ENCODE data around the gene EGR1.

The EGR1 gene

DNA sequence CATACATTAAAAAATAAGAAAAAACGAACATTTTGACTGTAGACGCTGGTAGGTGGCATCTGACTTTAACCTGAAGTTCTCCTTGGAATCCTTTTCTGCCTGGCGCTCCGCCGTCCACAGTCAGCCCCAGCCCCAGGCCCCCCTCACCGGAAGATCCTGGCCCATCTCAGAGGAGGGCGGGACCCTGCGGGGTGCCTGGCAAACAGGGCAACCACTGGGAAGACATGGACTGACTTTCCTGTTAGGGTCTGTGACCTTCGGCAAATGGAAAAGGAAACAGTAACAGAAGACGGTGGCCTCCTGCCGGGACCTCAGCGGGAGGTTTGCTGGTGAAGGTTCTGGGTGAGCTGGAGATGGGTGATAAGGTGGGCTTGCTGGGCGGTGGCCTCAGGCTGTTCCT is 11.7 kb upstream of the EGR1 start:
- no peak for DNase-seq (ENCODE audit: low read depth in 3 of 3)

DNA sequence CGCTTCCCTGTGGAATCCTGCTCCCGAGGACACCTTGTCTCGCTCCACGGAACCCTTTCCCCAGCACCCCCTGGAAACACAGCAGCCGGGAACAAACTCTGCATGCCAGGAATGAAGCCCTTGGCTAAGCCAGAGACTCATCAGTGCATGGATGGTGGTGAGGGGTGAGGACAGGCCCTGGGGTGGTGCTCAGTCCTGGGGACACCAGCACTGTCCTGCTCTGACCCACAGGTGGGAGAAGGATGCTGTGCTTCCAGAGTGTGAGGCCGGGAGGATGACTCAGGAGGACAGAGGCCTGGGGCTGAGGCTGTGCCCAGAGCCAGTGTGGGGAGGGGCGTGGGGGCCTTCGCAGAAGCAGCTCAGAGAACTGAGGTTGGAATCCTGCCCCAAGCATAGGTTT is 11.2 kb upstream of the EGR1 start:
- DNase-seq (ENCODE audit: low read depth in 3 of 3), result no peak

DNA sequence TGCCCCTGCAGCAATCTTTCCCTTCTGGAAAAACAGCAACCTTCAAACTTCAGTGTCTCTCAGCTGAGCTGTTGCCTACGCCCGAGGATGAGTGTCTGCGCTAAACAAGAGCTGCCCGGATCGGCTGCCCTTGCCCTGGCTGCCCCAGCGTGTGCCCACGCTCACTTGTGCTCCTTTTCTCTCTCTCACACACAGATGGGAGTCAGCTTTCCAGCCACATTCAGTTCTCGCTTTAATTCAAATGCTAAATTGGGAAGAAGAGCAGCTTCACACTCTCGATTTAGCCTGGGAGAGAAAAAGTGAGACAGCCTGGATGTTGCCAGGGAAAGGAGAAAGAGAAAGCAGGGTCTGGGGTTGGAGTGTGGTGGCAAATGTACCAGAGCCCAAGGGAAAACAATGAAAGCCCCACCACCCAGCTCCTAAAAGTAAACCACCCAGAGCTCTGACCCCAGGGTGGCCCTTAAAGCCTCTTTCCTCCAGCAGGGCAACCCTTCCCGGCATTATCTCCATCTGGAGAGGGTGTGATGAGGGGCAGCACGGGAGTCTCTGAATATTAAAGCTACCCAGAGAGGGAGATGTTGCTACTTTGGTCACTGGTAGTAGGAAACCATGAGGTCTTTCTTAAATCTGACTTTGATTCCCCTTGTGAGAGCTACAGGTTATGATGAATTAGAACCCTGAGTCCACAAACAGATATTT is 9.9 kb upstream of the EGR1 start:
- no peak for DNase-seq (ENCODE audit: low read depth in 3 of 3)

DNA sequence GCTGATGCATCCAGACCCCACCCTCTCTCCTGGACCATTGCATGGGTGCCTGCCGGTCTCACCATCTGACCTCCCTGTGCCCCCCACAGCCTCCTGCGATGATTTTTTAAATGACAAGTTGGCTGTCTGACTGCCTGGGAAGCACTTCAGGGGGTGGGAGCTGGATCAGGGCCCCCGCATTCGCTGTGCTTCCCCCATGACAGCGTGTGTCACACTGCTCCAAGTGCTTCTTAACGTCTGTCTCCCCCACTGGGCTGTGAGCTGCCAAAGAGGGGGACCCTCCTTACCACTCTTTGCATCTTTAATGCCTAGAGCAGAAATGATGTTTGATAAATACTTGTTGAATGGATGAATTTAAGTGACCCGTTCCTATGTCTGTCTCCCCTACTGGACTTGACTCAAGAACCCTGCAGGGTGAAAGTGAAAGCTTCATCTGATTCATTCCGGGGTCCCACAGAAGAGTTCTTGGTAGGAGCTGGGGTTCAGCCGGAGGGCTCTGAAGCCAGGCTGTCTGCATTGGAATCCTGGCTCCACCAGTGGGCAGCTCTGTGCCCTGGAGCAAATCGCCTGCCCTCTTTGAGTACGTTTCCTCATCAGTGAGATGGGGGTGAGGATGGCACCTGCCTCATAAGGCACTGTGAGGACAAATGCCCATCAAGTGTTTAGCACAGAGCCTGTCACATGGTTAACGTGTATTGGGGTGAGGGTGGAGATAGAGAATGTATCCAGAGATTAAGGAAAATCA is 7.6 kb upstream of the EGR1 start:
- no peak for DNase-seq (ENCODE audit: low read depth in 3 of 3)

DNA sequence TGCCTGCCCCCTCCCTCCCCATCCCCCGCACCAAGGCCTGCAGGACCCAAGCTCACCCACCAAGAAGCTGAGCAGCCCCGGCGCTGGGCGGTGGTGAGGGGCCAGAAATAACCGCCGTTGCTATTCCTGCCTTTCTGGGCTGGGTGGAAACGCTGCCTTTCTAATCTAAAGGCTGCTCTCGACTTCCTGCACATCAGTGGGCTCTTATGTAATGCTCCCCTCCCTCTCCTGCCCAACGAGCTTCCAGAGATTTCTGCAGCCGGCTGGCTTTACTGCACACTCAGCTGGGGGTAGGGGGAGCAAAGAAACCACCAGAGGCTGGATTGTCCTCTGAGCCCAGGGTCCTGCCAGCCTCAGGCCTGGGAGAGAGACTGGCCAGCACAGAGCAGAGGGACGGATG is 6.9 kb upstream of the EGR1 start:
- no peak for DNase-seq (ENCODE audit: low read depth in 3 of 3)

DNA sequence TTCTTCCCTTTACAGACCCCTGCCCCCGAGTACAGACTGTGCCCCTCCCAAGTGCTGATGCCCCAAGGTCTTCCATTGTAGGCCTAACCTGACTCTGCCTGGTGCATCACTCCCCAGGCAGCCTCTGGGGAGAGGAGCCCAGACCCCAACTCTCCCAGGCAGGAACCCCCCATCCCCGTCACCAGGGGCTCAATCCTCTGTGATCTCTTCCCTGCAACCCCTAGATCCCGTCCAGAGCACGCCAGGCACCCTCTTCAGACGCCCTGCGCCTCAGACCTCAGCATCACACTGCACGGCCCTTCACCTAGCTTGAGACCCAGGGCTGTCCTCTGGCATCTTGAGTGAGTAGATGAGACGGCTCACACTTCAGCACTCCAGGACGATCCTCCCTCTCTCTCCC is 6.4 kb upstream of the EGR1 start:
- no peak for DNase-seq (ENCODE audit: low read depth in 3 of 3)

DNA sequence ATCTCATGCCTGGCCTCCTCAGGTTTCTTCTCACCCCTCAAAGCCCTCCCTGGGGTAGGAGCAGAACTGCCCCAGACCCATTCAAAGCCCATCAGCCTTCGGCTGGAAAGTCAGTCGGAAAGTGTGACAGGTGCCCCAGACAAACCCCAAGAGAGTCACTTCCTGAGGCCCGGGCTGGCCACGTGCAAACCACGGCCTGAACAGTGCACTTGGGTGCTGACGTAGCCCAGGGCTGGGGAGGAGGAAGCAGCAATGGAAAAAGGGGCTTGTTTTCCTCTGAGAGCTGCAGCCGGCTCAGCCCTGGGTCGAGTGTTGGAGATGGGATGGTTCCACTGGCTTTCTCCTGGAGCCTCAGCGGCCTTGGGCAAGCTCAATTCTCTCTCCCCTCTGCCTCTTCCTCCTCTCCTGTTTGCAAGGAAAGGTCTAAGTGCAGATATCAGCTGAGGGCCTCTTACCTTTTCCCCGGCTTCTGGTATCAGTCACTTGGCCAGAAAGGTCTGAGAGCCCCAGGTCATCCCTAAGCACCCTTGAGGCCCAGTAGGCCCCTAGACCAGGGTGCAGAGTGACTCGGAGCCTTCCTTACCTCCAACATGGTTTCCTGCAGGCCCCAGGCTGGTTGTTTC is 5.9 kb upstream of the EGR1 start:
- peak; percentile 69 to 90 (median 75) for DNase-seq (ENCODE audit: low read depth in 3 of 3)

DNA sequence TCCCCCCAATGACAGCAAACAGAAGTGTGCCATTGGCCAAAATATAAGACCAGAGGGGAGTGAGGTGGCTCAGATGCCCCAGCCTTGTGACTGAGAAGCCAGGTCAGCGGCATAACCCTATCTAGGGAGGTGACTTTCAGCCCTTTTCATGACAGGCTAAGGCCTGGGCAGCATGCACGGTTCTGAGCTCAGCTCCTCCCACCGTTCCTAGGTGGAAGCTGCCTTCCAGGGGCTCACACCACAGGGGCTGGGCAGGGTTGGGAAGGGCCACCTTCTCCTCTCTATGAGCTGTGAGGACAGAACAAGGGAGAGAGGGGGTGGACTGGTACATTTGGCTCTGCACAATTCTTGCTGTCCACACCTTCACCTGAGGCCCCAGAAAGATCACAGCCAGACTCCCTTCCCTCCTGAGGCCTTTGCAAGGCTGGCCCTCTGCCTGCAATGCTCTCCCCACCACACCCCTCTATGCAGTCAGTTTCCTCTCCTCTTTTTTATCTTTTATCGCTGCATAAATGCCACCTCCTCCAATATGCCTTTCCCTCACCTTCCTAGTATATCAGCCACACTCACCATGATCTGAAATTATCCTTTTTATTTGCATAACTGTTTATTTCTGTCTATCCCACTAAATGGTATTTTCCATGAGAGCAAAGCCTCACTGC is 5.1 kb upstream of the EGR1 start:
- DNase-seq (ENCODE audit: low read depth in 3 of 3), result no peak

DNA sequence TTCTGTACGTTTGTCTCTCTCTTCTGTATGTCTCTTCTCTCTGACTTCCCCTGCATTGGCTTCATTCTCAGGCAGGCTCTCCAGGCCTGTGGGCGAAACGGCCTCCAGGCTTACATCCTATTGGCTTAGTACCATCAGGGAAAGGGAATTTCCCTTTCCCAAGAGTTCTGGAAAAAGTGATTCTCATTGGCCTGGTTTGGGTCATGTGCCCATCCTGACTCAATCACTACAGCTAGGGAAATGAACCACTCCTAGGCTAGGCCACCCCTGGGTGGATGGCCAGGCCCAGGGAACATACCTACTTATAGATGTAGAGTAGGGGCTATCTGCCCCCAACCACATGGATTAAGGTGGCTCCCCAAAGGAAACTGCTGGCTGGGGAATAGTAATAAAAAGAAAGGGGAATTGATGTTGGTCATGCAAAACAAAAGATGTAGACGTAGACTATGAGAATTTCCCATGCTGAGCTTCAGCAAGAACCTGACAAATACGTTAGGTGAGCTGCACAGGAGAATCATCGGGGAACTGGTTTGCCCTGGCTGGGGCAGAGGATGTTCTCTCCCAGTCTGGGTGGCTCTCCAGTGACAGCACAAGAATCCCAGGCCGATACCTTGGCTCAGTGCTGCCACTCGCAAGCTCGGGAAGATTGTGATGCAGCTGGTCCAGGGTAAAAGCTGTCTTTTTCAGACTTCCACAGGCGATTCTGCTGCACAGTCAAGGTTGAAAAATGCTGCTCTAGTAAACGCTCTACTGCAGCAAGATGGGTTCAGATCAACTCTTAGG is 3.7 kb upstream of the EGR1 start:
- DNase-seq (ENCODE audit: low read depth in 3 of 3), result no peak

DNA sequence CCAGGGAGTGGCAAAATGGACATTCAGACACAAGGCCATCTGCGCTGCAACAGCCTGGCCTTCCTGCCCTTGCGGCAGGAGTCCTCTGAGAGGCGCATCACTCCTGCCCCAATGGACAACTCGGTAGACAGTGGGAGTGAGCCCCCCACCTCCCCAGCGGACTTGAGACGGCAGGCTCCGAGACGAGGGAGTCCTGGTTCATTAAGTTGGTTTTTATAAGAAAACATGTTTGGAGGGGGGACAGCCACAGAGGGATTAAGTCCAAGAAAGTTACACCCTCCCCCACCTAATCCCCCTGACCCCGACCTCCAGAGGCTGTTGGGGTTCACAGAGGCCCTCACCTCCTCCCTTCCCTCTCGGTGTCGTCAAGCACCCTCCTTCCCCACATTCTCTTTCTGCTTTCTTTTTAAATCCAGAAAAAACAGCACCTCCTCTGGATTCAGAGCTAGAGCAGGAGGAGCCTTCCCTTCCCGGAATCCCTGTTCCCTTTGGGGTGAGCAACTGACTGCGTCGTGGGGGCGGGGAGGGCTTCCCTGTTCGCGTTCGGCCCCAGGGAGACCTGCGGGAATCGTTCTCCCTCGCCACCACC is 1.8 kb upstream of the EGR1 start:
- DNase-seq (ENCODE audit: low read depth in 3 of 3), result no peak

DNA sequence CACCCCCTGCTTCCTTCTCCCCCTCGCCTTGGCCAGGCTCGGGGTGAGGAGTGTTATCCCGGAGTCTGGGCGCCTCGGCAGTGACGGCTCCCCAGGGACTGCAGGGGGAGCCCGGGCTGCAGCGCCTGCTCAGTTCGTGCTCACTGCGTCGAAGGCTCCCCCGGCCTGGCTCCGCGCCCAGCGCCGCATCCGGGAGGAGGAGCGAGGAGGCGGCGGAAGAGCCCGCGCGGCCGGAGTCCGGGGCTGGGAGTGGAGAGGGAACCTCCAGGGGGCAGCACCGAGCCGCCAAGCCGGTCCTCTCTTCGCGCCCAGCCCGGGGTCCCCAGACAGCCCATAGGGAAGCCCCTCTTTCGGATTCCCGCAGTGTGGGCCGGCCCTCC is 1.3 kb upstream of the EGR1 start:
- peak; percentile 82 to 92 (median 84) for DNase-seq (ENCODE audit: low read depth in 3 of 3)

DNA sequence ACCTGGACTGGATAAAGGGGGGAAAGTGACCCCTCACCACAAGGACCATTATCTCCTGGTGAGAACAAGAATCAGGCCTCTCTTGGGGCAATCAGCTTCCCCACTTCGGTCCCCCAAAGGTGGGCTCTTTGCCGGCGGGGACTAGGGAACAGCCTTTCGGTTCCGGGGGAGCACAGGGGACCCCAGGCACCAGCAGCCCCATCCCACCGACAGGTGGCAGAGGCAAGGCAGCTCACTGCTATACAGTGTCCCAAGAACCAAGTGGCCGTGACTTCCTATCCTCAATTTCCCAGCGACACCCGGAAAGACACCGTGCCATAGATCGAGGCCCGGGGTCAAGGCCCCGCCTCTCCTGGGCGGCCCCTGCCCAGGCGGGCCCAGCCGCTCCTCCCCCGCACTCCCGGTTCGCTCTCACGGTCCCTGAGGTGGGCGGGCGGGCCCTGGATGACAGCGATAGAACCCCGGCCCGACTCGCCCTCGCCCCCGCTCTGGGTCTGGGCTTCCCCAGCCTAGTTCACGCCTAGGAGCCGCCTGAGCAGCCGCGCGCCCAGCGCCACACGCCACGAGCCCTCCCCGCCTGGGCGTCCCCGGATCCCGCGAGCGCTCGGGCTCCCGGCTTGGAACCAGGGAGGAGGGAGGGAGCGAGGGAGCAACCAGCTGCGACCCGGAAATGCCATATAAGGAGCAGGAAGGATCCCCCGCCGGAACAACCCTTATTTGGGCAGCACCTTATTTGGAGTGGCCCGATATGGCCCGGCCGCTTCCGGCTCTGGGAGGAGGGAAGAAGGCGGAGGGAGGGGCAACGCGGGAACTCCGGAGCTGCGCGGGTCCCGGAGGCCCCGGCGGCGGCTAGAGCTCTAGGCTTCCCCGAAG is 655 bp upstream of the EGR1 start:
- peak; percentile 95 to 96 (median 95) for DNase-seq (ENCODE audit: low read depth in 3 of 3)

DNA sequence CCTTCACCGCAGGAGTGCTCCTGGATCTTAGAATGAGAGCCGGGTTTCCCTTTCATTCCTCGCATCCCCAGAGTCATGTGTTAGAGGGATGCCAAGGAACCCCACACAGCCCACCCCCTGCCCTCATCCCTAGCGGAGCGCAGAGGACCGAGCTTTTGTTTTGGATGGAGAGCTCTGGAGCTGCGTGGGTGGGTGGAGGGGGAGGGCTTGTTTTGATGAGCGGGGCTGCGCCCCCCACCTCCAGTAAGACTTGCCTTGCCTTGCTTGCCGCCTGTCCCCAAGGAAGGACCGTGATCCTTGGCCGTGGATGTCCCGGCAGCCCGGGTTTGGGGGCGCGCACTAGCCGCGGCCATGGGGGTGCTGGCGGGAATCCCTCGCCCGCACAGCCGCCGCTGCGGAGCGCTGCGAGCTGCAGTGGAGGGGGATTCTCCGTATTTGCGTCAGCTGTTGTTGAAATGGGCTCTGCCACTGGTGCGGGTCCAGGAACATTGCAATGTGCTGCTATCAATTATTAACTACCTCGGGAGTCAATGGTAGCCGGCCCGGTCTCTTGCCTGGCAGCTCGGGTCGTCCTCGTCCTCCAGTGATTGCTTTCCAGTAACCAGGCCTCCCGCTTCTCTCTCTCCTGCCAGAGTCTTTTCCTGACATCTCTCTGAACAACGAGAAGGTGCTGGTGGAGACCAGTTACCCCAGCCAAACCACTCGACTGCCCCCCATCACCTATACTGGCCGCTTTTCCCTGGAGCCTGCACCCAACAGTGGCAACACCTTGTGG is 1.0 kb downstream of the EGR1 start:
- DNase-seq (ENCODE audit: low read depth in 3 of 3), result no peak

DNA sequence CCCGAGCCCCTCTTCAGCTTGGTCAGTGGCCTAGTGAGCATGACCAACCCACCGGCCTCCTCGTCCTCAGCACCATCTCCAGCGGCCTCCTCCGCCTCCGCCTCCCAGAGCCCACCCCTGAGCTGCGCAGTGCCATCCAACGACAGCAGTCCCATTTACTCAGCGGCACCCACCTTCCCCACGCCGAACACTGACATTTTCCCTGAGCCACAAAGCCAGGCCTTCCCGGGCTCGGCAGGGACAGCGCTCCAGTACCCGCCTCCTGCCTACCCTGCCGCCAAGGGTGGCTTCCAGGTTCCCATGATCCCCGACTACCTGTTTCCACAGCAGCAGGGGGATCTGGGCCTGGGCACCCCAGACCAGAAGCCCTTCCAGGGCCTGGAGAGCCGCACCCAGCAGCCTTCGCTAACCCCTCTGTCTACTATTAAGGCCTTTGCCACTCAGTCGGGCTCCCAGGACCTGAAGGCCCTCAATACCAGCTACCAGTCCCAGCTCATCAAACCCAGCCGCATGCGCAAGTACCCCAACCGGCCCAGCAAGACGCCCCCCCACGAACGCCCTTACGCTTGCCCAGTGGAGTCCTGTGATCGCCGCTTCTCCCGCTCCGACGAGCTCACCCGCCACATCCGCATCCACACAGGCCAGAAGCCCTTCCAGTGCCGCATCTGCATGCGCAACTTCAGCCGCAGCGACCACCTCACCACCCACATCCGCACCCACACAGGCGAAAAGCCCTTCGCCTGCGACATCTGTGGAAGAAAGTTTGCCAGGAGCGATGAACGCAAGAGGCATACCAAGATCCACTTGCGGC is 1.8 kb downstream of the EGR1 start:
- peak in 1 of 3 experiments; percentile 9 for DNase-seq (ENCODE audit: low read depth in 3 of 3)

DNA sequence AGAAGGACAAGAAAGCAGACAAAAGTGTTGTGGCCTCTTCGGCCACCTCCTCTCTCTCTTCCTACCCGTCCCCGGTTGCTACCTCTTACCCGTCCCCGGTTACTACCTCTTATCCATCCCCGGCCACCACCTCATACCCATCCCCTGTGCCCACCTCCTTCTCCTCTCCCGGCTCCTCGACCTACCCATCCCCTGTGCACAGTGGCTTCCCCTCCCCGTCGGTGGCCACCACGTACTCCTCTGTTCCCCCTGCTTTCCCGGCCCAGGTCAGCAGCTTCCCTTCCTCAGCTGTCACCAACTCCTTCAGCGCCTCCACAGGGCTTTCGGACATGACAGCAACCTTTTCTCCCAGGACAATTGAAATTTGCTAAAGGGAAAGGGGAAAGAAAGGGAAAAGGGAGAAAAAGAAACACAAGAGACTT is 2.4 kb downstream of the EGR1 start:
- no peak for DNase-seq (ENCODE audit: low read depth in 3 of 3)

DNA sequence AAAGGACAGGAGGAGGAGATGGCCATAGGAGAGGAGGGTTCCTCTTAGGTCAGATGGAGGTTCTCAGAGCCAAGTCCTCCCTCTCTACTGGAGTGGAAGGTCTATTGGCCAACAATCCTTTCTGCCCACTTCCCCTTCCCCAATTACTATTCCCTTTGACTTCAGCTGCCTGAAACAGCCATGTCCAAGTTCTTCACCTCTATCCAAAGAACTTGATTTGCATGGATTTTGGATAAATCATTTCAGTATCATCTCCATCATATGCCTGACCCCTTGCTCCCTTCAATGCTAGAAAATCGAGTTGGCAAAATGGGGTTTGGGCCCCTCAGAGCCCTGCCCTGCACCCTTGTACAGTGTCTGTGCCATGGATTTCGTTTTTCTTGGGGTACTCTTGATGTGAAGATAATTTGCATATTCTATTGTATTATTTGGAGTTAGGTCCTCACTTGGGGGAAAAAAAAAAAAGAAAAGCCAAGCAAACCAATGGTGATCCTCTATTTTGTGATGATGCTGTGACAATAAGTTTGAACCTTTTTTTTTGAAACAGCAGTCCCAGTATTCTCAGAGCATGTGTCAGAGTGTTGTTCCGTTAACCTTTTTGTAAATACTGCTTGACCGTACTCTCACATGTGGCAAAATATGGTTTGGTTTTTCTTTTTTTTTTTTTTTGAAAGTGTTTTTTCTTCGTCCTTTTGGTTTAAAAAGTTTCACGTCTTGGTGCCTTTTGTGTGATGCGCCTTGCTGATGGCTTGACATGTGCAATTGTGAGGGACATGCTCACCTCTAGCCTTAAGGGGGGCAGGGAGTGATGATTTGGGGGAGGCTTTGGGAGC is 3.1 kb downstream of the EGR1 start:
- DNase-seq (ENCODE audit: low read depth in 3 of 3), result no peak

DNA sequence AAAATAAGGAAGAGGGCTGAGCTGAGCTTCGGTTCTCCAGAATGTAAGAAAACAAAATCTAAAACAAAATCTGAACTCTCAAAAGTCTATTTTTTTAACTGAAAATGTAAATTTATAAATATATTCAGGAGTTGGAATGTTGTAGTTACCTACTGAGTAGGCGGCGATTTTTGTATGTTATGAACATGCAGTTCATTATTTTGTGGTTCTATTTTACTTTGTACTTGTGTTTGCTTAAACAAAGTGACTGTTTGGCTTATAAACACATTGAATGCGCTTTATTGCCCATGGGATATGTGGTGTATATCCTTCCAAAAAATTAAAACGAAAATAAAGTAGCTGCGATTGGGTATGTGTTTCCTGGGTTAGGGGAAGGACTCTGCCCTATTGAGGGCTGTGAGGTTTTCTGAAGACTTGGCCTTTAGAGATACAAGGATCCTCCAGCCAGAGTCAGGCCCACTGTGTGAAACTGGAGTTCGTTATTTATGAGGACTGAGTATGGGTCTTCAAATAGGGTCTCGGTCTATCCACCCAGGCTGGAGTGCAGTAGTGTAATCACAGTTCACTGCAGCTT is 3.8 kb downstream of the EGR1 start:
- no peak for DNase-seq (ENCODE audit: low read depth in 3 of 3)

Data from stimulated activated CD4-positive, alpha-beta T cell treated with anti-CD3 and anti-CD28 coated beads, TNF-alpha, amount 100 ng/mL, for 24 hours (primary cell).